Esophagus squamous epithelium (tissue), 5 donors: Measurements from ENCODE around the gene LGR6. TPM values are rescaled to one million over a fixed set of nuclear protein-coding genes. Genes with fewer than 3 reads are reported as not detected.

Source experiments
- DNase-seq: peaks from one replicate; lab custom pipeline; 2025; lab: John Stamatoyannopoulos, UW
- H3K27ac ChIP-seq, 4 donors: fragments of 200-600 bp; sonication (generic); one replicate each; pipeline ENCODE4 v1.5.1; 2016 to 2019; ENCODE audit warnings: mild to moderate bottlenecking in 1 of 4
- H3K27me3 ChIP-seq, 4 donors: fragments of 200-600 bp; sonication (generic); 1 replicate in 3 of 4; 2 replicates in 1 of 4; pipeline versions ENCODE4 v1.5.1 to v1.6.0; 2017 to 2021; ENCODE audit warnings: antibody characterized with exemption in 1 of 4
- H3K36me3 ChIP-seq, 3 donors: fragments of 200-600 bp; sonication (generic); one replicate each; pipeline ENCODE4 v1.5.1; 2016 to 2019
- H3K4me1 ChIP-seq, 3 donors: fragments of 200-600 bp; sonication (generic); one replicate each; pipeline ENCODE4 v1.5.1; 2017 to 2019
- H3K4me3 ChIP-seq, 4 donors: fragments of 200-600 bp; sonication (generic); 1 replicate in 3 of 4; 2 replicates in 1 of 4; pipeline ENCODE4 v1.5.1; 2016 to 2019; ENCODE audit warnings: mild to moderate bottlenecking in 2 of 4, moderate library complexity in 1 of 4
- H3K9me3 ChIP-seq, 3 donors: fragments of 200-600 bp; sonication (generic); one replicate each; pipeline ENCODE4 v1.5.1; 2016 to 2019
- POLR2A ChIP-seq, 4 donors: fragments of 450-650 bp; IDR thresholded peaks; one replicate each; pipeline ENCODE4 v1.6.1; 2017; ENCODE audit warnings: antibody characterized with exemption in 4 of 4, mild to moderate bottlenecking in 4 of 4, moderate library complexity in 3 of 4
- WGBS, 2 donors: methylation state at CpG; one replicate each; pipeline ENCODE4 v1.1.5; 2018; 5-methylcytosine and 5-hydroxymethylcytosine counted together
- intact Hi-C: fragments of 100-400 bp; cut with DNase I; formaldehyde crosslinking; loops from one replicate; pipeline ENCODE4 v1.15.0; 2022
- total RNA-seq, 4 donors: library from RNA; depleted of rRNA; stranded (reverse); fragments of >200 nt; gene quantifications; one replicate each; pipeline ENCODE4 v1.1.0, GENCODE V29; 2016
- TF ChIP-seq, protein P1 (sequence below), 6 experiments: fragments of 450-650 bp in 4 of 6; fragments of 200-600 bp in 2 of 6; sonication (generic) in 2 of 6; IDR thresholded peaks; one replicate each; pipeline ENCODE4 v1.5.1; 2016 to 2019; ENCODE audit warnings: antibody characterized with exemption in 6 of 6, mild to moderate bottlenecking in 4 of 6, moderate library complexity in 4 of 6
- donor health status: DM: yes; HTN: yes; CAD: no.

Gene LGR6
- total RNA-seq, 4 donors from 2014 or later, result 0.53 to 6.4 (median 2.9) TPM

DNA sequence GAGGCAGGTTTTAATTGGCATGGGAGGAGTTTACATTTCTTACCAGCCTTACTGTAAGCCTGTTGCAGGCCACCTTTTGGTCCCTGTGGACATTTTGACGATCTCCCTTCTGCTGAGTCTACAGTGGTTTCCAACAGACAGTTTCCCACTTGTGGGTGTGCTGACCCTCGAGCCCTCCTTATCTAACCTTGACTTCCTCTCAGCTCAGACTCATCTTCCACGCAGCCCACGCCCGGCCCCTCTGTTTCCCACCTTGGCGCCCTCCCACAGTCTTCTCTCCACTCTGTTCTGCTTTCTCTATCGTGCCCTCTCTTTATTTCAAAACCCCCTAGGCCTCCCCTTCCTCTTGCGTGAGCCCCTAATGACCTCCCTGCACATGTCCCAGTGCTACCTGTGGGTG, 43.0 kb upstream of the LGR6 start:
- intact Hi-C loops, result no loop called here
- TF ChIP-seq, protein P1, sequence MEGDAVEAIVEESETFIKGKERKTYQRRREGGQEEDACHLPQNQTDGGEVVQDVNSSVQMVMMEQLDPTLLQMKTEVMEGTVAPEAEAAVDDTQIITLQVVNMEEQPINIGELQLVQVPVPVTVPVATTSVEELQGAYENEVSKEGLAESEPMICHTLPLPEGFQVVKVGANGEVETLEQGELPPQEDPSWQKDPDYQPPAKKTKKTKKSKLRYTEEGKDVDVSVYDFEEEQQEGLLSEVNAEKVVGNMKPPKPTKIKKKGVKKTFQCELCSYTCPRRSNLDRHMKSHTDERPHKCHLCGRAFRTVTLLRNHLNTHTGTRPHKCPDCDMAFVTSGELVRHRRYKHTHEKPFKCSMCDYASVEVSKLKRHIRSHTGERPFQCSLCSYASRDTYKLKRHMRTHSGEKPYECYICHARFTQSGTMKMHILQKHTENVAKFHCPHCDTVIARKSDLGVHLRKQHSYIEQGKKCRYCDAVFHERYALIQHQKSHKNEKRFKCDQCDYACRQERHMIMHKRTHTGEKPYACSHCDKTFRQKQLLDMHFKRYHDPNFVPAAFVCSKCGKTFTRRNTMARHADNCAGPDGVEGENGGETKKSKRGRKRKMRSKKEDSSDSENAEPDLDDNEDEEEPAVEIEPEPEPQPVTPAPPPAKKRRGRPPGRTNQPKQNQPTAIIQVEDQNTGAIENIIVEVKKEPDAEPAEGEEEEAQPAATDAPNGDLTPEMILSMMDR (IDR thresholded peaks at IDR 0.05), result no peak
- DNase-seq, result no peak
- Histone ChIP-seq H3K27ac (no peak overlapping the region), H3K4me3 (no peak overlapping the region), H3K36me3 (no peaks in the 10 kb centered on the region), H3K9me3 (no peaks in the 10 kb centered on the region), H3K27me3 (no peaks in the 10 kb centered on the region), H3K4me1 (peaks cover under 1 to 12% (median 2%) of the 10 kb centered on the region in 3 donors)
- WGBS, 2 donors, result 77 to 88% methylated on average over 8 of the region's 8 CpGs

- Histone ChIP-seq H3K27ac (no peak overlapping the region), H3K4me3 (no peak overlapping the region), H3K36me3 (no peaks in the 10 kb centered on the region), H3K9me3 (no peaks in the 10 kb centered on the region), H3K27me3 (no peaks in the 10 kb centered on the region), H3K4me1 (peaks cover 0 to 10% (median 0%) of the 10 kb centered on the region in 3 donors)
- TF ChIP-seq, protein P1 (IDR thresholded peaks at IDR 0.05), result no peak
- no peak for TF ChIP-seq POLR2A (IDR thresholded peaks at IDR 0.05)
- intact Hi-C loops, result no loop called here
- WGBS, 2 donors, result 84 to 91% methylated on average over 2 of the region's 2 CpGs
- no peak for DNase-seq
Observed at GRCh38 chr1:202151045-202151444, 42.6 kb upstream of the LGR6 start.

DNA sequence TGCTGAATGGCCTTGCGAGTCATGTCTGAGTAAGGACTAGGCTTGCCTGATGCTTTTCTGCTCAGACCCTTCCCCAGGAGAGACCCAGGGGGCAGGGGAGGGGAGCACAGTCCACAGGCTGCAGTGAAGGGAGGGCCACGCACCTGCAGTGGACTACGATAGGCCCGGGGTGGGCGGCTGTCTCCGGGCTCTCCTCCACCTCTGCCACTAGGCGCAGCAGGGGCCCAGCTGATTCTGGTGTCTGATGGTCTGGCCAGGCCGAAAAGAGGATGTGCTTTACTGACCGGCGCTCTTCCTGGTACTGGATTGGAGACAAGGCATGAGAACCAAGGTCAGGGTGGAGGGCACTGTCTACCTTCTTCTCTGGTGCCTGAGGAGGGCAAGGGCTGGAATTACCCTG, 41.2 kb upstream of the LGR6 start:
- intact Hi-C loops, result no loop called here
- 85 to 89% methylated on average over 8 to 10 of the region's 10 CpGs for WGBS, 2 donors
- Histone ChIP-seq H3K9me3 (no peaks in the 10 kb centered on the region), H3K4me3 (no peak overlapping the region), H3K27me3 (no peaks in the 10 kb centered on the region), H3K4me1 (peaks cover 0 to 10% (median 0%) of the 10 kb centered on the region in 3 donors), H3K36me3 (no peaks in the 10 kb centered on the region), H3K27ac (no peak overlapping the region)
- DNase-seq, result no peak
- TF ChIP-seq, protein P1 (IDR thresholded peaks at IDR 0.05), result no peak
- no peak for TF ChIP-seq POLR2A (IDR thresholded peaks at IDR 0.05)

DNA sequence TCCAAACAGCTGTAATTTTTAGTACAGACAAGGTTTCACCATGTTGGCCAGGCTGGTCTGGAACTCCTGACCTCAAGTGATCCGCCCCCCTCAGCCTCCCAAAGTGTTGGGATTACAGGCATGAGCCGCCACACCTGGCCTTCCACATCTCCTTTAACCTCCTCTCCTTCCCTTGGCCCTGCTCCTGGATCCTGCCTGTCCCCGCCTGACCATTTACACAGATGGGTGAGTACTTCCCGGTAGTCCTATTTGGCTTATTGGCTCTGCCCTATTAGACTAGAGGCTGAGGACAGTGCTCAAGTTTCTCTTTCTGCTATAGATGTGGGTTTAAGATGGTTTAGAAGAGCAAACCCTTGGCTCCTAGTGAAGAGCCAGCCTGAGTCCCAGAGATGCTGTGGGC, 40.3 kb upstream of the LGR6 start:
- H3K9me3 ChIP-seq, result no peaks in the 10 kb centered on the region
- intact Hi-C loops, result no loop called here
- DNase-seq, result no peak
- whole genome bisulfite sequencing, 2 donors, result 70 to 91% methylated on average over 4 of the region's 4 CpGs
- H3K27me3 ChIP-seq, result no peaks in the 10 kb centered on the region
- H3K4me3 ChIP-seq, result no peak overlapping the region
- peaks cover 0 to 10% (median 0%) of the 10 kb centered on the region in 3 donors for H3K4me1 ChIP-seq
- no peak overlapping the region for H3K27ac ChIP-seq
- TF ChIP-seq, protein P1 (IDR thresholded peaks at IDR 0.05), result no peak
- TF ChIP-seq POLR2A (IDR thresholded peaks at IDR 0.05), result no peak
- H3K36me3 ChIP-seq, result no peaks in the 10 kb centered on the region

GRCh38 chr1:202154148-202154765, 39.3 kb upstream of the LGR6 start:
- WGBS, 2 donors, result 70 to 80% methylated on average over 5 to 8 of the region's 10 CpGs
- H3K9me3 ChIP-seq, result no peaks in the 10 kb centered on the region

More at GRCh38 chr1:202154148-202154765, 39.3 kb upstream of the LGR6 start:
- Histone ChIP-seq H3K27ac (no peak overlapping the region), H3K4me3 (no peak overlapping the region), H3K4me1 (peaks cover 0 to 10% (median 0%) of the 10 kb centered on the region in 3 donors), H3K36me3 (no peaks in the 10 kb centered on the region), H3K27me3 (no peaks in the 10 kb centered on the region)
- TF ChIP-seq POLR2A (IDR thresholded peaks at IDR 0.05), result no peak
- DNase-seq, result no peak
- intact Hi-C loops, result no loop called here
